GM18498 (cell line): ENCODE measurements around the gene TRMU.

Experiments
- ATAC-seq: cut with Tn5 transposase; IDR thresholded peaks from one replicate; pipeline ENCODE4 v1.9.1; 2021; ENCODE audit warnings: mild to moderate bottlenecking, moderate library complexity; ENCODE audit not compliant: unreplicated experiment

Gene TRMU

DNA sequence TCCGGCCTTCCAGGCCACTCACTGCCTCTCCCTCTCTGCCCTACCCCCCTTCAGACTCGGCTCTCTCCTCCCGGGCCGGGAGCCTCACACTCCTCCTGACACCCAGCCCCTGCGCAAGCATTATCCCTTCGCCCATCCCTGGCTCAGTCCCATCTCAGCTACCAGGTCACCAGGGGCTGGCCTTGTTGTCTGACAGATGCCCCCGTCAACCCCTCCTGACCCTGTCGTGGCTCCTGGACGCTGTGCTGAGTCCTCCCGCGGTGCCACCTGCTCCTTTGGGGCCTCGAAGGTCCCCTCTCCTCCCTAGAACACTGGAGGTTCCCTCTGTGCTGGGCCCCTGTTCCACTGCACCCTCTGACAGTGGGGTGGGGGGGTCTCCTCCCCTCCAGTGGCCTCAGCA is 32.9 kb downstream of the TRMU start:
- no peak for ATAC-seq

DNA sequence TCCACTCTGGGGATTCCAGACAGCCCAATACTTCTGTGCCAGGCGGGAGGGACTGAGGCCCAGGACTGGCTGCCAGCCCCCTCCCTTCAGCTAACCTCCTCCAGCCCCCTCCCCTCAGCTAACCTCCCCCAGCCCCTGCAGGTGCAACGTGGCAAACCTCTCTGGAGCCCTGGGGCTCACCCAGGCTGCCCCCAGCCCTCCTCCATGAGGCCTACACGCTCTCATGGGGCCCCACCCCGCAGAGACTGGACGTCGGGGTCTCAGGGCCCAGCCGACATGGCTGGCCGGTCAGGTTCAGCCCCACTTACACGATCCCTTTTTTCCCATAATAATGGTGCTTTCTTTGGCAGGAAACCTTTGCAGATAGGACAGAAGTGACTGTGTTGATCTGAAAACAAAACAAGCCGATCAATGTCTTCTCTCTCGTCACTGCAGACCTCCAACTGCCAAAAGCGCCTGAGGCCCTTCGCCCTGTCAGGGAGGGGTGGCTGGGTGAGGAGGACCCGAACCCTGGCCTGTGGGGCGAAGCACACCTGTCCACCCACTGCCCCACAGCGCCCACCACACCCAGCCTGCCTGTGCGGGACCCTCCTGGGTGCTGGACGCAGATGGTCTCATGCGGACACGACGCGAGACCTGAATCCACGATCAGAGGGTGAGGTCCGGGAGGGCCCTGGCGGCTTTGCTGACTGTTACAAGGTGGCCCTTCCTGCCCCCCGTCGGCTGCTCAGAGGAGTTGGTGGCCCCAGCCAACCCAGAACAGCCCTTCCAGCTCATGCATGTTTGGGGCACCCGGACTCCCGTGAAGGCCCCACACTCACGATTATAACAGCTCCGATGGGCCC is 33.6 kb downstream of the TRMU start:
- ATAC-seq = no peak

DNA sequence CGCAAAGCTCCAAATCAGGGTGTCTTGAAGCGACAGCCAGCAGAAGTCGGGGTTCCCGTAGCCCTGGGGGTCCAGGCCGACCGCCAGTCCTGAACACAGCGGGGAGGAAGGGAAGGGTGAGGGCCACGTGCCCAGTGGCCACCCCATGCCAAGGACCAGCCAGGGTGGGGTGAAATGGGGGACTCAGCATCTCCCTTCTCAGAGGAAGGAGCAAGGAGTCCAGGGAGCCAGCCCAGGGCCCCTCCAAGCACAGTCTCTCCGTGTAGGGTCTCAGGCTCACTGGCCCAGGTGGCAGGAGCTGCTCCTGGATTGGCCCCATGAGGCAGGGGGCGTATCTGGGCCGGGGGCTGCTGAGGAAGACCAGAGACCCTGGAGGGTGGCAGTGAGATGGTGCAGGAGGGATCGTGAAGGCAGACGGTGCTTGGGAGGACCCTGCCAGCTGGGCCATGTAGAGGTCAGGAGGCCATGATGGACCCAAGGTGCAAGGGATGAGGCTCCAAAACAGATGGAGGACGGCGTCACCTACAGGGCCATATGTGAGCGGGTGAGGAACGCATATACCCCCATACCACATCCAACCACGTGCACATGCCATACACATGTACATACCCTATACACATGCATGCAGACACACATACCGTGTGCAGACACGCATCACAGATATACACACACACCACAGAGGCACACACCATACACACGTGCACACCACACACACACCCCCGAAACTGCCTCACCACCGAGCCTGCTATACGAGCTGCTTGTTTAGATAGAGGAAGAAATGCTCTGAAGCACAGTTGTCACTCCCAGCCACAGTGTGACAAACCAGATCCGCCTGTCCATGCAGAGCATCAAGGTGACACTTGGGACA is 34.4 kb downstream of the TRMU start:
- no peak for ATAC-seq

DNA sequence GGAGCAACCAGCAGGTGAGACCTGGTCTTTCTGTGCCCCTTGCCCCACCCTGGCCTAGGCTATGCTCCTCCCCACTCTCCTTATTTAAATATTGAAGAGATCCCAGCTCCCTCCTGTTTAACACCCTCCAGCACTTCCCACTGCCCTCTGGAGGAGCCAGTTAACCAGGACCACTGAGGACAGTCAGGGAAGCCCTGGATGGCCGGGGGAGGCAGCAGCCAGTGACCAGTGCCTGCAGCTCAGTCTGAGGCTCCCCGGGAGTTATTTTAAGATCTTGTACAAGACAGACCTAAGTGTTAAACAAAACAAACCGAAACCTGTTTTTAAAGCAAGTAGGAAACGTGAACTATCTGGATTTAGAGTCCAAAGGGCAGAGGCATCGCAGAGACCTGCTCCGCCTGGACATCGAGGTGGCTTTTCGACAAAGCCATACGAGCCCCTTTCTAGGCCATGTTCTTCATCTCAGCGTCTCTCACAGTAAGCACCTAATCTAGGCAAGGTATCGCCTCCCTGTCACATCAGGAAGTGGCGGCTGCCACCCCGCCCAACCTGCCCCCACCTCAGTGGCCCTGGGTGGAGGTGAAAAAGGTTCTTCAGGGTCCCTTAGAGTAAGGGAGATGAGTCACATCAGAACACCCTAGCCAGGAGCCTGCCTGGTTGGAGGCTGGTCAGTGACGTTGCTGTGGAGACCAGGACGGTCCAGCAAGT is 35.2 kb downstream of the TRMU start:
- no peak for ATAC-seq

DNA sequence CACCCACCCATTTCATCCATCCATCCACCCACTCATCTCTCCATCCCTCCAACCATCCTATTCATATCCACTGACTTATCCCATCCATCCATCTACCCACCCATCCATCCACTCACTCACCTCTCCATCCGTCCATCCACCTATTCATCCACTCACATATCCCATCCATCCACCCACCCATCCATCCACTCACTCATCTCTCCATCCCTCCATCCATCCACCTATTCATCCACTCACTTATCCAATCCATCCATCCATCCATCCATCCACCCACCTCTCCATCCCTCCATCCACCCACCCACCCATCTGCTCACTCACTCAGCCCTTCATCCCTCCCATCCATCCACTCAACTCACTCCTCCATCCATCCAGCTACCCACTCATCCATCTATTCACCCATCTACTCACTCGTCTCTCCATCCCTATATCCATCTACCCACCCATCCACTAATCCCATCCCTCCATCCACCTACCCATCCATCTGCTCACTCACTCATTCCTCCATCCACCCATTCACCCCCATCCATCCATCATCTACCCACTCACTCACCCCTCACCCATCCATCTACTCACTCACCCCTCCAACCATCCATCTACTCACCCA is 36.2 kb downstream of the TRMU start:
- ATAC-seq = no peak

DNA sequence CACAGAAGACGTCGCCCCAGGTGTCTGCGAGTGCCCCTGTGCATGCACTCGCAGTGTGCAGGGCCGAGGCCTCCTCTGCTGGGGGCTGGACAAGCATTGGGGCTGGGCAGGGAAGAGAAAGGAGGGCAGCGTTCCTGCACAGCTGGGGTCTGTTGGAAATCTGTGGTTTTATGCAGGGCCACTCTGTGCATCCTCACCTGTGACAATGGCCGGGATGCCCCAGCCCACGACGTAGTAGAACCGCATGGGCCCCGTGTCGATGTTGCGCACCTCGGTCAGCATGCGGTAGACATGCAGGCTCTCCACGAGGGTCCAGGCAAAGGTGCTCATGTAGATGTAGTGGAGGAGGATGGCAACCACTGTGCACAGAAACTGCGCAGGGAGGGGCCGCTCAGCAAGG is 37.2 kb downstream of the TRMU start:
- no peak for ATAC-seq

DNA sequence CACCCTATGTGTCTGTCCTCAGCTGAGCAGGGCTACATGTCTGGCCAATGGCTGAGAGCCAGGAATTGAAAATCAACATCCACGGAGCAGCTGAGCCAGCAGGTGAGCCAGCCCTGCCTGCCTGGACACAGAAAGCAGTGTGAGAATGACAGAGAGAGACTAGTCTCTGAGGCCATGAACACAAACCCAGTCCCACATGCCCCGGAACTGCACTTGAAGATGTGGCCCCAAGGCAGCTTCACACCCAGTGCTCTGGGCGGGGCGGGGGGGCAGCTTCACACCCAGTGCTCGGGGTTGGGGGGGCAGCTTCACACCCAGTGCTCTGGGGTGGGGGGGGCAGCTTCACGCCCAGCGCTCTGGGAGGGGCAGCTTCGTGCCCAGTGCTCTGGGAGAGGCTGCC is 37.6 kb downstream of the TRMU start:
- no peak for ATAC-seq

DNA sequence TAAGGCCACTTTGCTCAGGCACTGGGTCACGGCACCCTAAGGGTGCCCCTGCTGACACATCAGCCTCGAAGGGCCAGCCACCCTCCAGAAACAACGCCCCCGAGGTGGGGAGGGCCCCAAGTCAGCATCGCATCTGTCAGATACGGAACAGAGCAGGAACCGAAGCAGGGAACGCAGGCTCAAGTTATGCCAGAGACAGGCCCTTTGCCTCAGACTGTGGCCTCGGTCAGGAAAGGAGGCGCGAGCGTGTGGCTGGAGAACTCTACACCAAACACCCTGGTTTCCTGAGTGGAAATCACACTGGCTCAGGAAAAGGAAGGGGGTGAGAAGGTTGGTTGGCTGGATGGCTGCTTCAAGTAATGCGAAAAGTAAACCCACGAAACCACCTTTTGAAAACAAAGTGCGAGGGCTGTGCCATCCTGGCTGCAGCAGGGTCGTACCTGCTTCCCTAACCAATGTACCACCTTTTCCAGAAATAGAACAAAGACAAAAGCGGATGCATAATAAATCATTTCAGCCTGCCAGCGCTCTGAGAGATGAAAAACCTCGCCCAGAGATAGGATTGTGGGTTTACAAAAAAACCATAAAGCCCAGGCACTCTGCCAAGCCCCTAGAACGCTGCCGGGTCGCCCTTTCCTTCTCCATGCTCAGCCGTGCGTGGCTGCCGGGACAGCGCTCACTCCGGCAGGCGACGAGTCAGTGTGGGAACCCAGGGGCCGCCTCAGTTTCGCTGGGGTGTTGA is 38.6 kb downstream of the TRMU start:
- ATAC-seq = no peak

DNA sequence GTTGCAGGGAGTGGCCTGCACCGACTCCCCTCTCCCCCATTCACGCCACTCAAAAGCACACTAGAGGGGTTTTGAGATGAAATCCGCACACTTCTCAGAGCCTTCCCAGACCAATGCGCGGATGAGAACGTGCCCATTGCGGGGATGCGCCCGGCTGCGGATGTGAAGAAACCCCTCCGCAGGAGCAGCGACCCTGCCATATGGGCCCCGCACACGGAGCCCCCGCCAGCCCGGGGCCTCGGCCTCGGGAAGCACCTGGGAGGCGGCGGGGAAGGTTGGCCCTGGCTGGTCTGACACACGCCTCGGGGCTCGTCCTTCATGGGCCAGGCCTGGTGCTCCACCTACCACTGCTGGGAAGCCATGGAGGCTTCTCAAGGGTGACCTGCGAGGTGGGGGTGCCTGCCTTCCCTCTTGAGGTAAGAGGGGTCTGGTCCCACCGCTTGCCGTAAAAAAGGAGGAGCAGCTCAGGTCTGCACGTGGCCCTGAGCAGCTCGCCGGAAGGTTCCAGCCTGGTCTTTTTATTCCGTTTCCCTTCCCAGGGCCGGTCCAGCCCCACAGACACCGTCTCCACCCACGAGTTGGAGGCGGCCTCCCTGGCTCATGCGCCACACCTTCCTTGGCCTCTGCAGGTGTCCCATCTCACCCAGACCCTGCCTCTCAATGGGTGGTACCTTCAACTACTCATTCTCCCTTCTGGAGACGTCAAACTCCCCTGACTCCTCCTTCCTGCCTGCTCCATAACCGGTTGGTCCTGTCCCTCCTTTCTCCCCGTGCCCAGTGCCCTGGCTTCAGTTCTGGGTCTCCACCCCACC is 39.4 kb downstream of the TRMU start:
- ATAC-seq = no peak

DNA sequence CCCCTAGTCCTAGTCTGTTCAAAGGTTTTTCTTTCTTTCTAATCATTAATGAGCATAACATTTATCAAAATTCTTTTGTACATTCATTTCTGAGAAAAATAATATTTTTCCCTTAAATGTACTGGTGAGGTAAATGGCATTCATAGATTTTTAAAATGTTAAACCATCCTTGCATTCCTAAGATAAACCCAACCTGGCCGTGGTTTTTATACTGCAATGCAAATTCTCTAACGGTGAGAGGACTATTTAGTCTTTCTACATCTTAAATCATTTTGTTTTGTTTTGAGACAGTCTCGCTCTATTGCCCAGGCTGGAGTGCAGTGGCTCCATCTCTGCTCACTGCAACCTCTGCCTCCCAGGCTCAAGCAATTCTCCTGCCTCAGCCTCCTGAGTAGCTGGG is 40.6 kb downstream of the TRMU start:
- ATAC-seq = no peak

DNA sequence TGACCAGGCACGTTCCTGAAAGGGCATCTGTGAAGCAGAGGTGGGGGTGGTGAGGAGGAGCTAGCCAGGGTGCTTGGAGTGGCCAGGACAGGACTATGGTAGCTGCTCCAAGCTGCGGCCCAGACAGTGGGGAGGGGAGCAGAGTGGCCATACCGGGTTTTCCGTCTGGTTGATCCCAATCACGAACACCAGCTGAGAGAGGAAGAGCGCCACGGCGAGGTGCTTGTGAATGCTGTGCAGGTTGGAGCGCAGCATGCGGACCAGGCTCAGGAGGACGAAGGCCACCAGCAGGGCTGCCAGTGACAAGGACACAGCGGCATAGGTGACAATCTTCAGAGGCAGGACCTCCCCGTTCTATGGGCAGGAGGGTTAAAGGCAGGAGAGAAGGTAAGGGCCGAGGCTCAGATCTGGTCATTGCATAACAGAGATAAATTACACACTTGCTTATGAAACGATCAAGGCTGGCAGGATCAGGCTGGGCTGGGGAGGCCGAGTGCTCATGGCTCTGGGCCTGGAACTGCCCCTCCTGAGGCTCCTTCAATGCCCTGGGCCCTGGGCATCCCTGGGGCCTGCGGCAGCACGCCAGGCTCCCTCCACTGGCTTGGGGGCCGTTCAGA is 41.5 kb downstream of the TRMU start:
- ATAC-seq = no peak

DNA sequence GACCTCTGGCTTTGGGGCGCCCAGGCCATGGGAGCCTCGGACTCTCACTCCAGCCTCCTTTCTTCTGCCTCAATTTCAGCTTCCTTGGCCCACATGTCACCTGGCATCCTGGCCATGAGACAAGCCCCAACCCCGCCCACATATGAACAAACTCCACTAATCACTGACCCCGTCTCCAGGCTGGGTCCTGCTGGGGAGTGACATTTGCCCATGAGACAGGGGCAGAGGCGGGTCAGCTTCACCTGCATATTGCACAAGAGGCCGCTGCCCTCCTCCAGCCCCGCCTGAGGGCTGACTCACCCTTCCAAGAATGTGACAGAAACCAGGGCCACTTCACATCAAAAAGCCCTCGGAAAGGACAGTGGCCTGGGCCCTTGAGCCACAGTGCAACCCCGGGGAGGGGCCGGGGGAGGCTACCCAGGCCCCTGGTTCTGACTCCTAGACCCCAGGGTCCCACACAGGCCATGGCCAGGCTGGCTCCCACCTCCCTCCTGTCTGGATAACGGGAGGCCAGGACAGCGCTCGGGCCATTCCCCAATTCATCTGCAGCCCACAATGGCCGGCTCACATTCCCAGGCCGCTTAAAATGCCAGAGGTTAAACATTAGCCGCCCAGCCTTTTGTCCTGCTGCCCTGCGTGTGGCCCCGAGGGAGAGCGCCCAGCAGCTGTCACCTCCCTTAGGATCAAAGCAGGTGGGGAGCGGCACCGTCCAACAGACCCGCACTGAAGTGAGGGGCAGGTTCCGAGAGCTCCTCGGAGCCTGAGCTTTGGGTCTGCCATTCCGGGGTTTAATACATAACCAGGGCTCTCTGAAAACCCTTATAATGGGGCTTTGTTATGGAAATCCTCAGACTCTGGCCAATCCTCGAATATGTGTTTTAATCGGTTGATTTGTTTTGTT is 42.3 kb downstream of the TRMU start:
- no peak for ATAC-seq

DNA sequence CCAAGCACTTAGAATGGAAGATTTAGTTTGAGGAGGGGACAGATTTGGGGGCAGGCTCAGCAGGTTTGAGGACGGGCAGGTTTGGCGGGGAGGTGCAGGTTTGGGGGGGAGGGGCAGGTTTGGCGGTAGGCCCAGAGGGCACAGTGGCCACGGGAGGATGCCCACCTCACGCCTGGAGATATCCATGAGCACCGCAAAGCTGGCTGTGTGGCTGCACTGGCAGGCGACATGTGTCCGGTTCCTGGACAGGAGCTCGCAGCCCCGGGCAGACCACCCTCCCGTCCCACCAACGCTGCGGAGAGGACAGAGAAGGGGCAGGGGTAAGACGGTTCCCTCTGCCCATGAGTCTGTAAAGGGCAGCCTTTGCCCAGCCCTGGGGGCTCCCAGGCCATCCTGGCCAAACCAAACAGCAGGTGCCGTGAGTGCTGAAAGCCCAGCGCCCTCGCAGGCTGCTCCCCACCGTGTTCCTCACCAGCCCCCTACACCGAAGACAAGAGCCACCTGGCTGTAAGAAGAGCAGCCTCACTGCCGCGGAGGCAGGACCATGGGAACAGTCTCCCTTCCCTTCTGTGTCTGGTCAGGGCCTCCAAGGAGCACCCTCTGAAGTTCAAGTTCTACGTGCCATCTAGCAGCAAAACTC is 43.0 kb downstream of the TRMU start:
- no peak for ATAC-seq

DNA sequence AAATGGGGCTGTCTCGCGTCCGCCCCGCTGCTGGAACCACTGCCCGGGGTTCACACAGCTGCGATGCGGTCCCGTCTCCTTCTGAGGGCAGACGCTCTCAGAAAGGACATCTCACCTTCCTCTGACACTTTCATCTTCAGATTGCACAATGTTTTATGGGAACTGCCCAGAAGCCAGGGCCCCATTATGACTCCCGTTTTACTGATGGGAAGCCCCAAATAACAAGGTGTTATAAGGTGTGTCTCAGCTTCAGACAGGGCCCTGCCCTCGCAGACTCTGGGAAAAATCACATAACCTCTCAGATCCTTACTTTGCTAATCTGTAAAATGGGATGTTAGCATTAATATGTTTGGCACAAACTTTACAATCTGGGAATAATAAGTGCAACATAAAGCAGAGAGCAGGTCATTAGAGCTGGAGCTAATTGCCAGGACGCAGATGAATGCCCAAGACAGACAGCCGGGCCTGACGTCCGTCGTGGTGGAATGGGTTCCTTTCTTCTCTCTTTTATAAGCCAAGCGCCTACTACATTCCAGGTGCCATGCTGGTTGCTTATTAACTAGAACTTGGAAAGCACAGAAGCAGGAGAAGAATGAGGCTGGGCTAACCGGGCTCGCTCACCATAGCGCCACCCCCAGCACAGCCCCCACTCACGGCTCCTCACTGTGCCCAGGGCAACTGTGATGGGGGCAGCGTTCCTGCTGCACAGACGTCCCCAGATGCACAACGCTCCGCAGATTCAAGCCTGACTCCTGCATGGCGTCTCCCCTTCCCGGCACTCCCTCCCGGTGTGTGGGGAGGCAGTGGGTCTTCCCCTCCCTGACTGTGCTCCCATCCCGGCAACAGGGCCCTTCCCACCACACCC is 43.8 kb downstream of the TRMU start:
- no peak for ATAC-seq

DNA sequence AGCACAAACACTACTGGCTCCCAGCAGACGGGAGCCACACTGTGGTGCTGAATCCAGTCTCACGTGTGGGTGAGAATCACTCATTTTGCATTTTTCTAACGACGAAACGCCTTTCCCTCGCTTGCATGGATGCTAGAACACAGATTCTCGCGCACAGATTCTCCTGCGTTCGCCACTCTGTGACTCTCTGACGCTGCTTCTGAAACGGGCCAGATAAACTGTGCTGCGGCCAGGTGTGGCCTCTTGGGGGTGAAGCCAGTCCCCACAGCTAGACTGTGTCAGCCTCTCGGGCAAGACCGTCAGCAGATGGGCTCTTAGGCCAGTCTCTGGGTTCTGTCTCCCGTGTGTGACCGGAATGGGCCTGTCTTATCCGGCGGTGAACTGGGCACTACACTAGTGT is 44.6 kb downstream of the TRMU start:
- ATAC-seq = no peak

DNA sequence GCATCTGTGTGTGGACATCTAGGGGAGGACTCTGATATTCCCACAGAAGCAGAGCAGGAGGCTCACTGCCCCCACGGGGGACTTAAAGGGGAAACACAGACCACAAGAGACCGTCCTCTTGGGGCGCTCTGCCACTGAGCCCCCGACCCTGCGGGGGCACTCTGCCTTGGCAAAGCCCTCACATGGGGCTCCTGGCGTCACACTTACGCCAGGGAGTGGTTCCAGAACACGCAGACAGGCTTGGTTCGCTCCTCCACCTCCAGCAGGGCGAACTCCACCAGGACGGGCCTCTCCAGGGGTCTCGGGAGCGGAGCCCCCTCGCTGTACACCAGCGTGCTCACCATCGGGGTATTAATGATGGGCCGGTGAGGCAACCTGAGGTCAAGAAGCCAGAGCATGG is 45.1 kb downstream of the TRMU start:
- no peak for ATAC-seq

DNA sequence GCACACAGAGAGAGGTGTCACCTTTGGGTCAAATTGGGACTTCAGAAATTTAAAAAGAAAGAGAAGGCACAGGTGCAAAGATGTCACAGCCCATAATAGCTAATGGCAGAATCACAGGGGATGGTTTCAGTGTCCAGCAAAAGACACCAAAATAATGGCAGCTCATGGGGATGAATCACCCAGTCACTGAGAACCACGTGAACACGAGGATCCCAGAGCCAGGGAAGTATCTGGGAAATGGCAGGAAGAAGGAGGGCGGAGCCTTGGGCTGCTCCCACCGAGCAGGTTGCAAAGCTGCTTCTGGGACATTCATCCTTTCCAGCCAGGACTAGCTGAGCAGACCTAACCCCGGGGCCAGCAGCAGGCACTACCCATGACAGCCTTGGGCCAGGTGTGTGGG is 45.6 kb downstream of the TRMU start:
- no peak for ATAC-seq
